Left ventricle myocardium inferior (tissue), 1 donor: ENCODE results near the gene SFXN1. TPM values are rescaled to one million over a fixed set of nuclear protein-coding genes. Genes with fewer than 3 reads are reported as not detected.

Source experiments
- DNase-seq: peaks from one replicate; pipeline ENCODE4 v3.0.0-alpha.2; 2020
- H3K27ac ChIP-seq: fragments of 200-600 bp; replicated peaks from 2 replicates; pipeline ENCODE4 v1.8.0; 2021
- H3K27me3 ChIP-seq: fragments of 200-600 bp; 2 replicates; pipeline ENCODE4 v1.8.0; 2021; ENCODE audit warnings: low read depth
- H3K36me3 ChIP-seq: fragments of 200-600 bp; 2 replicates; pipeline ENCODE4 v1.8.0; 2021
- H3K4me1 ChIP-seq: fragments of 200-600 bp; 2 replicates; pipeline ENCODE4 v1.8.0; 2021
- H3K4me3 ChIP-seq: fragments of 200-600 bp; 2 replicates; pipeline ENCODE4 v1.8.0; 2021; ENCODE audit warnings: mild to moderate bottlenecking, moderate library complexity
- H3K9me3 ChIP-seq: fragments of 200-600 bp; replicated peaks from 2 replicates; pipeline ENCODE4 v1.8.0; 2021
- CTCF ChIP-seq: fragments of 200-600 bp; IDR thresholded peaks from 2 replicates; pipeline ENCODE4 v1.8.0; 2021; ENCODE audit warnings: antibody characterized with exemption, mild to moderate bottlenecking, borderline replicate concordance
- intact Hi-C: fragments of 100-400 bp; cut with micrococcal nuclease; formaldehyde crosslinking; loops from one replicate; pipeline ENCODE4 v1.11.0; 2022
- total RNA-seq: library from RNA; stranded (reverse); fragmentation: NEBNext Ultra II Directional; extraction: Animal tissue kit (Norgen Biotek cat#: 25700); gene quantifications from one replicate; pipeline ENCODE4 v1.2.1, GENCODE V29; 2021
- donor health status: DM: no; HTN: yes; CAD: no; lungs with severe emphysema.

SFXN1 gene
- total RNA-seq, 1 donor from 2014 or later: 37.2 TPM

GRCh38 chr5:175456105-175456742, 22.1 kb upstream of the SFXN1 start:
- no peak overlapping the region for H3K27ac ChIP-seq
- TF ChIP-seq CTCF: no peak
- peaks cover 79% of the 10 kb centered on the region for H3K27me3 ChIP-seq
- no peak overlapping the region for H3K4me3 ChIP-seq
- no peaks in the 10 kb centered on the region for H3K9me3 ChIP-seq
- no peaks in the 10 kb centered on the region for H3K36me3 ChIP-seq
- no peaks in the 10 kb centered on the region for H3K4me1 ChIP-seq
- no peak for DNase-seq
- intact Hi-C loops: no loop called here

GRCh38 chr5:175457466-175457865, 20.9 kb upstream of the SFXN1 start:
- Histone ChIP-seq H3K4me3 (no peak overlapping the region), H3K36me3 (no peaks in the 10 kb centered on the region), H3K9me3 (peaks cover 5% of the 10 kb centered on the region), H3K4me1 (no peaks in the 10 kb centered on the region), H3K27ac (no peak overlapping the region), H3K27me3 (peaks cover 74% of the 10 kb centered on the region)
- no peak for TF ChIP-seq CTCF
- intact Hi-C loops: no loop called here
- no peak for DNase-seq

GRCh38 chr5:175460126-175460525, 18.2 kb upstream of the SFXN1 start:
- H3K27ac ChIP-seq: no peak overlapping the region
- no peaks in the 10 kb centered on the region for H3K4me1 ChIP-seq
- H3K9me3 ChIP-seq: peaks cover 5% of the 10 kb centered on the region
- no peaks in the 10 kb centered on the region for H3K36me3 ChIP-seq
- no peak overlapping the region for H3K4me3 ChIP-seq
- TF ChIP-seq CTCF: peak; percentile 51
- DNase-seq: no peak
- intact Hi-C loops: no loop called here
- peaks cover 47% of the 10 kb centered on the region for H3K27me3 ChIP-seq

- intact Hi-C loops: no loop called here
- H3K27ac ChIP-seq: no peak overlapping the region
- no peak overlapping the region for H3K4me3 ChIP-seq
- H3K9me3 ChIP-seq: peaks cover 5% of the 10 kb centered on the region
- no peaks in the 10 kb centered on the region for H3K4me1 ChIP-seq
- no peaks in the 10 kb centered on the region for H3K36me3 ChIP-seq
- no peak for TF ChIP-seq CTCF
- no peak for DNase-seq
- H3K27me3 ChIP-seq: peaks cover 43% of the 10 kb centered on the region
These were observed 17.8 kb upstream of the SFXN1 start for GRCh38 chr5:175460552-175460951.

- TF ChIP-seq CTCF: no peak
These were observed 17.0 kb upstream of the SFXN1 start for GRCh38 chr5:175461370-175461769.

GRCh38 chr5:175463641-175464040, 14.7 kb upstream of the SFXN1 start:
- TF ChIP-seq CTCF: no peak
- intact Hi-C loops: no loop called here
- no peaks in the 10 kb centered on the region for H3K36me3 ChIP-seq
- H3K9me3 ChIP-seq: peaks cover 5% of the 10 kb centered on the region
- no peak overlapping the region for H3K27ac ChIP-seq
- H3K27me3 ChIP-seq: peaks cover 40% of the 10 kb centered on the region
- no peaks in the 10 kb centered on the region for H3K4me1 ChIP-seq
- H3K4me3 ChIP-seq: no peak overlapping the region
- DNase-seq: no peak

More at GRCh38 chr5:175461370-175461769, 17.0 kb upstream of the SFXN1 start:
- no peaks in the 10 kb centered on the region for H3K4me1 ChIP-seq
- peak; percentile 45 for DNase-seq
- peaks cover 5% of the 10 kb centered on the region for H3K9me3 ChIP-seq
- no peaks in the 10 kb centered on the region for H3K36me3 ChIP-seq
- peaks cover 40% of the 10 kb centered on the region for H3K27me3 ChIP-seq
- no peak overlapping the region for H3K4me3 ChIP-seq
- no peak overlapping the region for H3K27ac ChIP-seq
- intact Hi-C loops: no loop called here
